HEK293 (cell line): ENCODE results near the gene ARFGEF2.

Experiments
- CTCF ChIA-PET: fragments of 350-600 bp; formaldehyde crosslinking; extraction: SDS; loops from one replicate; lab custom pipeline; 2021; ENCODE audit warnings: antibody characterized with exemption; lab: Yijun Ruan, JAX
- POLR2A ChIA-PET: fragments of 300-600 bp; formaldehyde crosslinking; extraction: SDS; loops from one replicate; lab custom pipeline; 2020; ENCODE audit warnings: antibody characterized with exemption, inconsistent platforms; lab: Yijun Ruan, JAX
- H3K27ac ChIP-seq: fragments of 200-500 bp; sonication (Bioruptor generic); 2 replicates; pipeline ENCODE4 v1.5.1; 2014; ENCODE audit warnings: low read depth, low read length, control low read depth, inconsistent platforms; ENCODE audit errors: extremely low read depth
- H3K36me3 ChIP-seq, 2 experiments: fragments of 200-500 bp in 1 of 2; sonication (Bioruptor generic) in 1 of 2; 1 replicate in 1 of 2; 2 replicates in 1 of 2; pipeline ENCODE4 v1.5.1; 2014 to 2017; ENCODE audit warnings: inconsistent platforms in 2 of 2, low read length in 2 of 2; ENCODE audit not compliant: control insufficient read depth in 2 of 2, insufficient read depth in 1 of 2
- H3K4me1 ChIP-seq: fragments of 200-500 bp; sonication (Bioruptor generic); 2 replicates; pipeline ENCODE4 v1.5.1; 2014; ENCODE audit warnings: mild to moderate bottlenecking, low read length, inconsistent platforms; ENCODE audit not compliant: control insufficient read depth, insufficient read depth
- H3K4me3 ChIP-seq: 2 replicates; pipeline ENCODE4 v1.5.1; 2011; ENCODE audit warnings: low read depth, mild to moderate bottlenecking, control low read depth, low read length, moderate library complexity
- H3K9me3 ChIP-seq: fragments of 200-500 bp; sonication (Bioruptor generic); 2 replicates; pipeline ENCODE4 v1.5.1; 2014; ENCODE audit warnings: low read depth, low read length, inconsistent platforms; ENCODE audit not compliant: control insufficient read depth, insufficient read depth
- GLIS2 ChIP-seq: fragments of 450-650 bp; formaldehyde crosslinking; IDR thresholded peaks from 2 replicates; pipeline ENCODE4 v1.5.1; 2016; ENCODE audit warnings: missing biosample characterization, missing genetic modification characterization
- MZF1 ChIP-seq: fragments of 450-650 bp; formaldehyde crosslinking; IDR thresholded peaks from 2 replicates; pipeline ENCODE4 v1.5.1; 2017; ENCODE audit warnings: missing biosample characterization, missing genetic modification characterization, borderline replicate concordance
- SP7 ChIP-seq: fragments of 450-650 bp; formaldehyde crosslinking; IDR thresholded peaks from 2 replicates; pipeline ENCODE4 v1.5.1; 2016; ENCODE audit warnings: missing biosample characterization, missing genetic modification characterization
- ZBTB21 ChIP-seq: fragments of 450-650 bp; formaldehyde crosslinking; IDR thresholded peaks from 2 replicates; pipeline ENCODE4 v1.5.1; 2017; ENCODE audit warnings: missing biosample characterization, missing genetic modification characterization
- ZFP41 ChIP-seq: fragments of 450-650 bp; formaldehyde crosslinking; IDR thresholded peaks from 2 replicates; pipeline ENCODE4 v1.5.1; 2016; ENCODE audit warnings: missing biosample characterization, missing genetic modification characterization, borderline replicate concordance
- ZNF114 ChIP-seq: fragments of 450-650 bp; formaldehyde crosslinking; IDR thresholded peaks from 2 replicates; pipeline ENCODE4 v1.5.0; 2017; ENCODE audit warnings: missing biosample characterization, missing genetic modification characterization
- ZNF138 ChIP-seq: fragments of 450-650 bp; formaldehyde crosslinking; IDR thresholded peaks from 2 replicates; pipeline ENCODE4 v1.5.1; 2016; ENCODE audit warnings: missing biosample characterization, missing genetic modification characterization, borderline replicate concordance
- ZNF157 ChIP-seq: fragments of 450-650 bp; formaldehyde crosslinking; IDR thresholded peaks from 2 replicates; pipeline ENCODE4 v1.5.1; 2016; ENCODE audit warnings: missing biosample characterization, missing genetic modification characterization
- ZNF202 ChIP-seq: fragments of 450-650 bp; formaldehyde crosslinking; IDR thresholded peaks from 2 replicates; pipeline ENCODE4 v1.5.1; 2016; ENCODE audit warnings: missing biosample characterization, missing genetic modification characterization, borderline replicate concordance
- ZNF23 ChIP-seq: fragments of 450-650 bp; formaldehyde crosslinking; IDR thresholded peaks from 2 replicates; pipeline ENCODE4 v1.5.1; 2016; ENCODE audit warnings: missing biosample characterization, missing genetic modification characterization, borderline replicate concordance
- ZNF580 ChIP-seq: fragments of 450-650 bp; formaldehyde crosslinking; IDR thresholded peaks from 2 replicates; pipeline ENCODE4 v1.5.1; 2016; ENCODE audit warnings: missing biosample characterization, missing genetic modification characterization
- ZNF629 ChIP-seq: fragments of 450-650 bp; formaldehyde crosslinking; IDR thresholded peaks from 2 replicates; pipeline ENCODE4 v1.5.1; 2017; ENCODE audit warnings: missing biosample characterization, missing genetic modification characterization
- ZNF768 ChIP-seq: fragments of 450-650 bp; formaldehyde crosslinking; IDR thresholded peaks from 2 replicates; pipeline ENCODE4 v1.5.1; 2018; ENCODE audit warnings: missing biosample characterization, mild to moderate bottlenecking, missing genetic modification characterization
- ZNF777 ChIP-seq: fragments of 450-650 bp; formaldehyde crosslinking; IDR thresholded peaks from 2 replicates; pipeline ENCODE4 v1.5.1; 2017; ENCODE audit warnings: missing biosample characterization, missing genetic modification characterization, borderline replicate concordance
- ZNF792 ChIP-seq: fragments of 450-650 bp; formaldehyde crosslinking; IDR thresholded peaks from 2 replicates; pipeline ENCODE4 v1.5.1; 2016; ENCODE audit warnings: missing biosample characterization, missing genetic modification characterization
- ZSCAN5A ChIP-seq: fragments of 450-650 bp; formaldehyde crosslinking; IDR thresholded peaks from 2 replicates; pipeline ENCODE4 v1.5.1; 2016; ENCODE audit warnings: missing biosample characterization, missing genetic modification characterization
- TF ChIP-seq, protein P1 (sequence below): fragments of 450-650 bp; formaldehyde crosslinking; IDR thresholded peaks from 2 replicates; pipeline ENCODE4 v1.5.1; 2016; ENCODE audit warnings: missing biosample characterization, missing genetic modification characterization
- TF ChIP-seq, protein P2 (sequence below): fragments of 450-650 bp; IDR thresholded peaks from 2 replicates; pipeline ENCODE4 v1.5.1; 2018; ENCODE audit warnings: missing biosample characterization, mild to moderate bottlenecking, missing genetic modification characterization
- TF ChIP-seq, protein P3 (sequence below): fragments of 450-650 bp; formaldehyde crosslinking; IDR thresholded peaks from 2 replicates; pipeline ENCODE4 v1.5.1; 2016; ENCODE audit warnings: missing biosample characterization, missing genetic modification characterization

The ARFGEF2 gene

GRCh38 chr20:48999890-49000870 lies 78.7 kb downstream of the ARFGEF2 start (continued):
- TF ChIP-seq, protein P1, sequence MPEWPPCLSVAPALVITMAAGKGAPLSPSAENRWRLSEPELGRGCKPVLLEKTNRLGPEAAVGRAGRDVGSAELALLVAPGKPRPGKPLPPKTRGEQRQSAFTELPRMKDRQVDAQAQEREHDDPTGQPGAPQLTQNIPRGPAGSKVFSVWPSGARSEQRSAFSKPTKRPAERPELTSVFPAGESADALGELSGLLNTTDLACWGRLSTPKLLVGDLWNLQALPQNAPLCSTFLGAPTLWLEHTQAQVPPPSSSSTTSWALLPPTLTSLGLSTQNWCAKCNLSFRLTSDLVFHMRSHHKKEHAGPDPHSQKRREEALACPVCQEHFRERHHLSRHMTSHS (tag by site-specific recombination) = no peak
- TF ChIP-seq ZBTB21 (tag by site-specific recombination) = no peak

DNA sequence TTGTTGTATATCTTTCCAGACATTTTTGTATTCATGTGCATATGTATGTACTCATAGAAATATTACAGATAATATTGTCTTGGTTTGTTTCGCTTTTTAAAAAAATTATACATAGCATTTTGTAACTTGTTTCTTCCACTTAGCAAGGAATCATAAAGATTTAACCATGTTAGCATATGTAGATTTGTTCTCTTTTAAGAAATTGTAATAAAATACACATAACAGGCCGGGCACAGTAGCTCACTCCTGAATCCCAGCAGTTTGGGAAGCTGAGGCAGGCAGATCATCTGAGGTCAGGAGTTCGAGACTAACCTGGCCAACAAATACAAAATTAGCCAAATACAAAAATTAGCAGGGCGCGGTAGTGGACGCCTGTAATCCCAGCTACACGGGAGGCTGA lies 80.2 kb downstream of the ARFGEF2 start:
- peaks cover 21 to 66% of the 10 kb centered on the region in 2 experiments; a peak in 2 of 3 replicates for H3K36me3 ChIP-seq
- H3K27ac ChIP-seq = no peak overlapping the region
- ChIA-PET POLR2A (no interaction called here), CTCF (interaction anchor here (1.0 kb wide), 1 partner anchor 14 kb away, joined by 3 read pairs; no protein-coding TSS in a partner anchor)
- H3K9me3 ChIP-seq = no peaks in the 10 kb centered on the region
- H3K4me3 ChIP-seq = no peak overlapping the region
- H3K4me1 ChIP-seq = no peaks in the 10 kb centered on the region
- TF ChIP-seq ZNF792 (tag by site-specific recombination) = no peak

DNA sequence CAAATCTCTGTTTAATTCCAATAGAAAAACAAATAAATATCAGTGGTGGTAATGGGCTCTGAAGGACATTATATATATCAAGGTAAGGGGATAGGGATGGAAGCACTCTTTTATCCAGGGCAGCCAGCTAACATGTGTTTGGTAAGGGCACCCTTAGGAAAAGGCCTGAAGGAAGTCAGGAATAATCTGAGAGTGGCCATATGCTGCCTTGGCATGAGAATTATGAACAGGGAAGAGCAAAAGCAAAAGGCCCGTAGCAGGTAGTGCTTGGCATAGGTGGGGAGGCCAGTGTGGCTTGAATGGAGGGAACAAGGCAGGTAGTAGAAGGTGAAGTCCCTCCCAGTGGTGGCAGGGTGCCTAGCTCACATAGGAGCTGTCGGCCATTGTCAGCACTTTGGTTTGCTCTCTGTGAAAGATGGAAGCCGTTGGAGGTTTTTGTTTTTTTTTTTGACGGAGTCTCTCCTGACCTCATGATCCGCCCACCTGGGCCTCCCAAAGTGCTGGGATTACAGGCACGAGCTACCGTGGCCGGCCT lies 85.0 kb downstream of the ARFGEF2 start:
- Histone ChIP-seq H3K9me3 (no peaks in the 10 kb centered on the region), H3K27ac (no peak overlapping the region), H3K4me1 (no peaks in the 10 kb centered on the region), H3K4me3 (no peak overlapping the region), H3K36me3 (peaks cover 6 to 51% of the 10 kb centered on the region in 2 experiments; a peak in 2 of 3 replicates)
- ChIA-PET POLR2A (interaction anchor here (0.7 kb wide), 1 partner anchor 11 kb away, joined by 5 read pairs; no protein-coding TSS in a partner anchor), CTCF (interaction anchor here (0.7 kb wide), 1 partner anchor 10 kb away, joined by 3 read pairs; no protein-coding TSS in a partner anchor)
- TF ChIP-seq ZNF202 (no peak), ZNF138 (no peak), MZF1 (tag by site-specific recombination) (no peak), ZNF777 (tag by site-specific recombination) (no peak), ZNF114 (tag by site-specific recombination) (no peak), ZNF629 (tag by site-specific recombination) (no peak), ZNF580 (tag by site-specific recombination) (no peak), SP7 (tag by site-specific recombination) (no peak), ZNF768 (no peak), ZNF792 (tag by site-specific recombination) (no peak), ZSCAN5A (no peak), ZNF23 (tag by site-specific recombination) (no peak), ZNF157 (tag by site-specific recombination) (no peak), ZFP41 (tag by site-specific recombination) (no peak), GLIS2 (tag by site-specific recombination) (no peak)
- TF ChIP-seq, protein P1 (tag by site-specific recombination) = no peak
- TF ChIP-seq, protein P2, sequence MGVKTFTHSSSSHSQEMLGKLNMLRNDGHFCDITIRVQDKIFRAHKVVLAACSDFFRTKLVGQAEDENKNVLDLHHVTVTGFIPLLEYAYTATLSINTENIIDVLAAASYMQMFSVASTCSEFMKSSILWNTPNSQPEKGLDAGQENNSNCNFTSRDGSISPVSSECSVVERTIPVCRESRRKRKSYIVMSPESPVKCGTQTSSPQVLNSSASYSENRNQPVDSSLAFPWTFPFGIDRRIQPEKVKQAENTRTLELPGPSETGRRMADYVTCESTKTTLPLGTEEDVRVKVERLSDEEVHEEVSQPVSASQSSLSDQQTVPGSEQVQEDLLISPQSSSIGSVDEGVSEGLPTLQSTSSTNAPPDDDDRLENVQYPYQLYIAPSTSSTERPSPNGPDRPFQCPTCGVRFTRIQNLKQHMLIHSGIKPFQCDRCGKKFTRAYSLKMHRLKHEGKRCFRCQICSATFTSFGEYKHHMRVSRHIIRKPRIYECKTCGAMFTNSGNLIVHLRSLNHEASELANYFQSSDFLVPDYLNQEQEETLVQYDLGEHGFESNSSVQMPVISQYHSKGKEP (tag by site-specific recombination) = no peak
- TF ChIP-seq, protein P3, sequence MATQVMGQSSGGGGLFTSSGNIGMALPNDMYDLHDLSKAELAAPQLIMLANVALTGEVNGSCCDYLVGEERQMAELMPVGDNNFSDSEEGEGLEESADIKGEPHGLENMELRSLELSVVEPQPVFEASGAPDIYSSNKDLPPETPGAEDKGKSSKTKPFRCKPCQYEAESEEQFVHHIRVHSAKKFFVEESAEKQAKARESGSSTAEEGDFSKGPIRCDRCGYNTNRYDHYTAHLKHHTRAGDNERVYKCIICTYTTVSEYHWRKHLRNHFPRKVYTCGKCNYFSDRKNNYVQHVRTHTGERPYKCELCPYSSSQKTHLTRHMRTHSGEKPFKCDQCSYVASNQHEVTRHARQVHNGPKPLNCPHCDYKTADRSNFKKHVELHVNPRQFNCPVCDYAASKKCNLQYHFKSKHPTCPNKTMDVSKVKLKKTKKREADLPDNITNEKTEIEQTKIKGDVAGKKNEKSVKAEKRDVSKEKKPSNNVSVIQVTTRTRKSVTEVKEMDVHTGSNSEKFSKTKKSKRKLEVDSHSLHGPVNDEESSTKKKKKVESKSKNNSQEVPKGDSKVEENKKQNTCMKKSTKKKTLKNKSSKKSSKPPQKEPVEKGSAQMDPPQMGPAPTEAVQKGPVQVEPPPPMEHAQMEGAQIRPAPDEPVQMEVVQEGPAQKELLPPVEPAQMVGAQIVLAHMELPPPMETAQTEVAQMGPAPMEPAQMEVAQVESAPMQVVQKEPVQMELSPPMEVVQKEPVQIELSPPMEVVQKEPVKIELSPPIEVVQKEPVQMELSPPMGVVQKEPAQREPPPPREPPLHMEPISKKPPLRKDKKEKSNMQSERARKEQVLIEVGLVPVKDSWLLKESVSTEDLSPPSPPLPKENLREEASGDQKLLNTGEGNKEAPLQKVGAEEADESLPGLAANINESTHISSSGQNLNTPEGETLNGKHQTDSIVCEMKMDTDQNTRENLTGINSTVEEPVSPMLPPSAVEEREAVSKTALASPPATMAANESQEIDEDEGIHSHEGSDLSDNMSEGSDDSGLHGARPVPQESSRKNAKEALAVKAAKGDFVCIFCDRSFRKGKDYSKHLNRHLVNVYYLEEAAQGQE = no peak
- TF ChIP-seq, all 188 proteins: peak for 0
